HCT116 (cell line): ENCODE measurements around the gene PRKCA. TPM values are rescaled to one million over a fixed set of nuclear protein-coding genes. Genes with fewer than 3 reads are reported as not detected.

Experiments used
- ATAC-seq: fragments of 200-7000 bp; cut with Tn5 transposase; 2 replicates; pipeline ENCODE4 v1.9.1; 2020; ENCODE audit warnings: mild to moderate bottlenecking, moderate library complexity
- BruUV-seq: library from RNA; stranded (reverse); fragments of 400-500 nt; replicated peaks from 2 replicates; lab custom pipeline; 2021; lab: Mats Ljungman, UMichigan
- CTCF ChIA-PET: fragments of 300-600 bp; sonication (Branson Sonifier 250); formaldehyde crosslinking; loops from one replicate; lab custom pipeline; 2021; ENCODE audit warnings: antibody characterized with exemption; lab: Charles Lee
- POLR2A ChIA-PET: fragments of 300-600, 350-600 bp; sonication (Branson Sonifier 250); formaldehyde crosslinking; loops from one replicate; lab custom pipeline; 2021; ENCODE audit warnings: antibody characterized with exemption; lab: Charles Lee
- RAD21 ChIA-PET, 2 experiments: fragments of 300-600 bp; sonication (Branson Sonifier 250); formaldehyde crosslinking; loops; one replicate each; lab custom pipeline; 2023; ENCODE audit warnings: low total read pairs in 2 of 2; ENCODE audit not compliant: uncharacterized antibody in 2 of 2, unreplicated experiment in 2 of 2, low non-redundant PET in 1 of 2; lab: Charles Lee
- DNase-seq: peaks from one replicate; pipeline ENCODE4 v3.0.0-alpha.2; 2010; ENCODE audit warnings: low read depth, low spot score
- H2AFZ ChIP-seq: fragments of 200-600 bp; shearing (Covaris generic), sonication (generic); 2 replicates; pipeline ENCODE4 v1.6.1; 2017; ENCODE audit warnings: low read depth, mixed run types, mixed read lengths, antibody characterized with exemption, low read length; ENCODE audit not compliant: poor library complexity, severe bottlenecking
- H3K27ac ChIP-seq: 2 replicates; pipeline ENCODE4 v1.5.1; 2012; ENCODE audit warnings: low read depth, low read length
- H3K27me3 ChIP-seq: fragments of 200-600 bp; sonication (generic); 2 replicates; pipeline ENCODE4 v1.6.1; 2016; ENCODE audit warnings: mixed run types, low read length, mixed read lengths; ENCODE audit not compliant: insufficient read depth
- H3K36me3 ChIP-seq, 2 experiments: fragments of 200-500 bp in 1 of 2; fragments of 200-600 bp in 1 of 2; sonication (Bioruptor generic) in 1 of 2; sonication (generic) in 1 of 2; 2 replicates each; pipeline versions ENCODE4 v1.5.1 to v1.6.1; 2014 to 2016; ENCODE audit warnings: low read length in 2 of 2, inconsistent platforms in 1 of 2, mixed read lengths in 1 of 2, mixed run types in 1 of 2; ENCODE audit not compliant: insufficient read depth in 2 of 2, control insufficient read depth in 1 of 2
- H3K4me1 ChIP-seq, 2 experiments: fragments of 200-600 bp in 1 of 2; sonication (generic) in 1 of 2; 2 replicates each; pipeline versions ENCODE4 v1.5.1 to v1.6.1; 2012 to 2017; ENCODE audit warnings: low read length in 2 of 2, inconsistent platforms in 1 of 2, mild to moderate bottlenecking in 1 of 2, mixed read lengths in 1 of 2, mixed run types in 1 of 2, moderate library complexity in 1 of 2; ENCODE audit not compliant: insufficient read depth in 2 of 2, control insufficient read depth in 1 of 2
- H3K4me2 ChIP-seq: fragments of 200-600 bp; sonication (generic); 2 replicates; pipeline ENCODE4 v1.6.1; 2017; ENCODE audit warnings: mixed run types, low read length, mixed read lengths
- H3K4me3 ChIP-seq, 2 experiments: fragments of 200-600 bp in 1 of 2; sonication (generic) in 1 of 2; replicated peaks in 1 of 2; 2 replicates each; pipeline ENCODE4 v1.5.1; 2011 to 2016; ENCODE audit warnings: low read length in 2 of 2, control low read depth in 1 of 2, low read depth in 1 of 2, mild to moderate bottlenecking in 1 of 2, mixed read lengths in 1 of 2, mixed run types in 1 of 2
- H3K79me2 ChIP-seq: fragments of 200-600 bp; sonication (generic); 2 replicates; pipeline ENCODE4 v1.6.1; 2017; ENCODE audit warnings: mild to moderate bottlenecking, mixed run types, low read length, moderate library complexity, mixed read lengths; ENCODE audit not compliant: insufficient read depth
- H3K9ac ChIP-seq: fragments of 200-600 bp; sonication (generic); 2 replicates; pipeline ENCODE4 v1.6.1; 2016; ENCODE audit warnings: low read length, mixed read lengths
- H3K9me2 ChIP-seq: fragments of 200-600 bp; sonication (generic), shearing (Covaris generic); 2 replicates; pipeline ENCODE4 v1.6.1; 2017; ENCODE audit warnings: mixed run types, mild to moderate bottlenecking, moderate library complexity; ENCODE audit not compliant: insufficient read depth
- H3K9me3 ChIP-seq, 2 experiments: fragments of 200-500 bp in 1 of 2; fragments of 200-600 bp in 1 of 2; sonication (Bioruptor generic) in 1 of 2; sonication (generic) in 1 of 2; 2 replicates each; pipeline ENCODE4 v1.6.1; 2014 to 2017; ENCODE audit warnings: low read length in 2 of 2, mixed read lengths in 2 of 2, inconsistent platforms in 1 of 2, low read depth in 1 of 2, mild to moderate bottlenecking in 1 of 2, mixed run types in 1 of 2, moderate library complexity in 1 of 2; ENCODE audit not compliant: control insufficient read depth in 1 of 2, insufficient read depth in 1 of 2
- H4K20me1 ChIP-seq: fragments of 200-600 bp; sonication (generic), shearing (Covaris generic); 2 replicates; pipeline ENCODE4 v1.6.1; 2017; ENCODE audit warnings: mixed run types, mild to moderate bottlenecking, moderate library complexity; ENCODE audit not compliant: insufficient read depth
- ATF3 ChIP-seq: IDR thresholded peaks from 2 replicates; pipeline ENCODE4 v1.6.1; 2012
- CEBPB ChIP-seq: IDR thresholded peaks from 2 replicates; pipeline ENCODE4 v1.6.1; 2012; ENCODE audit warnings: low read depth
- CTCF ChIP-seq, 3 experiments: fragments of 200-600 bp in 1 of 3; sonication (generic) in 1 of 3; IDR thresholded peaks in 2 of 3; conservative IDR thresholded peaks in 1 of 3; 2 replicates each; pipeline ENCODE4 v1.5.1; 2012 to 2017; ENCODE audit warnings: low read depth in 2 of 3, low read length in 2 of 3, antibody characterized with exemption in 1 of 3, borderline replicate concordance in 1 of 3, control low read depth in 1 of 3, mild to moderate bottlenecking in 1 of 3, mixed read lengths in 1 of 3, mixed run types in 1 of 3, moderate library complexity in 1 of 3; ENCODE audit not compliant: insufficient read depth in 1 of 3
- JUND ChIP-seq: IDR thresholded peaks from 2 replicates; pipeline ENCODE4 v1.6.1; 2012
- MAX ChIP-seq: IDR thresholded peaks from 2 replicates; pipeline ENCODE4 v1.6.1; 2012
- RAD21 ChIP-seq: IDR thresholded peaks from 2 replicates; pipeline ENCODE4 v1.6.1; 2012; ENCODE audit warnings: low read depth, mild to moderate bottlenecking
- SIN3A ChIP-seq: IDR thresholded peaks from 2 replicates; pipeline ENCODE4 v1.6.1; 2012; ENCODE audit warnings: low read depth
- intact Hi-C: fragments of 100-400 bp; cut with micrococcal nuclease; formaldehyde crosslinking; loops from 2 replicates; pipeline ENCODE4 v1.10.0; 2022
- total RNA-seq: library from RNA; stranded (reverse); gene quantifications from one replicate; pipeline ENCODE4 v1.2.1, GENCODE V29; 2021; ENCODE audit not compliant: unreplicated experiment

Gene PRKCA
- total RNA-seq, 1 experiment from 2014 or later: 18.8 TPM

- Histone ChIP-seq H3K27me3 (no peaks in the 10 kb centered on the region), H3K9me3 (no peaks in the 10 kb centered on the region), H3K9ac (no peak overlapping the region), H3K4me1 (peaks cover 0 to 7% of the 10 kb centered on the region in 2 experiments; a peak in 1 of 4 replicates), H3K4me2 (no peak overlapping the region), H3K79me2 (no peaks in the 10 kb centered on the region), H3K9me2 (no peaks in the 10 kb centered on the region), H4K20me1 (no peaks in the 10 kb centered on the region), H2AFZ (no peak overlapping the region), H3K4me3 (no peak overlapping the region), H3K36me3 (no peaks in the 10 kb centered on the region), H3K27ac (no peak overlapping the region)
- ATAC-seq (peak; percentile 25), DNase-seq (no peak)
- no TSS peak for BruUV-seq
- no peak for TF ChIP-seq RAD21
- TF ChIP-seq MAX: no peak
- TF ChIP-seq JUND: no peak
- TF ChIP-seq ATF3: no peak
- TF ChIP-seq CEBPB: no peak
- ChIA-PET POLR2A (no interaction called here), RAD21 (no interaction called here), CTCF (interaction anchor here (1.2 kb wide), 1 partner anchor 141 kb away, joined by 3 read pairs; no protein-coding TSS in a partner anchor)
- intact Hi-C loops: loop anchor here (1.0 to 10.0 kb wide), 4 partner anchors 141 to 249 kb away; no protein-coding TSS in a partner anchor
Measured at GRCh38 chr17:66425756-66426396, 123.5 kb downstream of the PRKCA start.

GRCh38 chr17:66426397-66427033 is 124.1 kb downstream of the PRKCA start:
- intact Hi-C loops: loop anchor here (1.0 to 10.0 kb wide), 4 partner anchors 141 to 248 kb away; no protein-coding TSS in a partner anchor
- ATAC-seq: peak; percentile 98
- no peaks in the 10 kb centered on the region for H3K9me3 ChIP-seq
- H3K4me1 ChIP-seq: peaks cover 0 to 7% of the 10 kb centered on the region in 2 experiments; a peak in 1 of 4 replicates
- H3K9ac ChIP-seq: no peak overlapping the region
- H3K27ac ChIP-seq: no peak overlapping the region
- no peaks in the 10 kb centered on the region for H3K9me2 ChIP-seq
- H3K79me2 ChIP-seq: no peaks in the 10 kb centered on the region
- CTCF ChIA-PET: interaction anchor here (0.9 to 1.2 kb wide), 2 partner anchors 141 to 171 kb away, joined by 3 to 5 read pairs; no protein-coding TSS in a partner anchor
- no peaks in the 10 kb centered on the region for H4K20me1 ChIP-seq
- H3K4me2 ChIP-seq: no peak overlapping the region
- no peak overlapping the region for H3K4me3 ChIP-seq
- TF ChIP-seq SIN3A: no peak
- TF ChIP-seq CTCF (IDR thresholded peaks at IDR 0.05 in 2 of 3, conservative IDR thresholded peaks at IDR 0.05 in 1 of 3; ENCODE audit: borderline replicate concordance in 1 of 3, insufficient read depth in 1 of 3, low read depth in 2 of 3, low read length in 2 of 3): peak; percentile 54 to 65 (median 63)
- TF ChIP-seq RAD21: peak; percentile 76
- H3K27me3 ChIP-seq: no peaks in the 10 kb centered on the region
- DNase-seq: peak; percentile 31
- POLR2A ChIA-PET: no interaction called here
- RAD21 ChIA-PET: no interaction called here
- no peaks in the 10 kb centered on the region for H3K36me3 ChIP-seq
- BruUV-seq: no TSS peak
- H2AFZ ChIP-seq: no peak overlapping the region
